ENCODE measurements around the gene C1R. TPM values are rescaled to one million over a fixed set of nuclear protein-coding genes. Genes with fewer than 3 reads are reported as not detected.

The C1R gene
- total and polyA plus RNA-seq, 2 of the 8 experiments (the other 6 are each of a cell fraction or from before 2014, with no cell fraction given), result 6.9 to 16.3 TPM

- DNase-seq (ENCODE audit: low read depth in 1 of 2, low spot score in 2 of 2) (no peak), FAIRE-seq (no peak)
- Histone ChIP-seq H3K27me3 (replicated peaks in 1 of 4; ENCODE audit: control insufficient read depth in 3 of 4, extremely low read depth in 1 of 4, insufficient read depth in 3 of 4, low read length in 3 of 4) (no peaks in the 10 kb centered on the region), H4K5ac (ENCODE audit: insufficient read length, low read depth, low read length) (no peak overlapping the region), H2BK20ac (ENCODE audit: low read length) (no peak overlapping the region), H3K23ac (ENCODE audit: insufficient read length) (no peak overlapping the region), H4K91ac (replicated peaks; ENCODE audit: insufficient read length, low read length) (no peak overlapping the region), H3K56ac (replicated peaks; ENCODE audit: insufficient read length, low read depth, low read length) (no peak overlapping the region), H3K79me2 (ENCODE audit: control insufficient read depth in 1 of 2, insufficient read depth in 2 of 2, low read length in 2 of 2) (no peaks in the 10 kb centered on the region), H3K9ac (replicated peaks in 1 of 4; ENCODE audit: extremely low read depth in 1 of 4, low read depth in 3 of 4, low read length in 3 of 4) (no peak overlapping the region), H2AK5ac (ENCODE audit: low read depth, low read length) (no peak overlapping the region), H3K4ac (replicated peaks; ENCODE audit: insufficient read length, low read depth, low read length) (no peak overlapping the region), H4K20me1 (replicated peaks in 1 of 2; ENCODE audit: control insufficient read depth in 1 of 2, insufficient read depth in 2 of 2, low read length in 2 of 2) (peaks cover 0 to 2% of the 10 kb centered on the region in 2 experiments), H3K36me3 (ENCODE audit: control insufficient read depth in 2 of 4, insufficient read depth in 4 of 4, low read length in 3 of 4) (no peaks in the 10 kb centered on the region), H2BK120ac (replicated peaks; ENCODE audit: low read depth, low read length) (no peak overlapping the region), H3K23me2 (ENCODE audit: low read depth, low read length) (no peaks in the 10 kb centered on the region), H4K8ac (ENCODE audit: extremely low read depth, insufficient read depth, low read length) (no peak overlapping the region), H3K4me1 (replicated peaks in 1 of 4; ENCODE audit: control insufficient read depth in 3 of 4, insufficient read depth in 4 of 4, low read length in 3 of 4) (peaks cover 0 to 4% (median 1%) of the 10 kb centered on the region in 4 experiments; a peak in 2 of 7 replicates), H3K18ac (ENCODE audit: extremely low read depth, low read length) (no peak overlapping the region), H2BK5ac (ENCODE audit: low read depth, low read length) (no peak overlapping the region), H3K27ac (ENCODE audit: low read depth, low read length) (no peak overlapping the region), H3K4me2 (ENCODE audit: insufficient read depth in 1 of 2, low read depth in 2 of 2, low read length in 2 of 2) (no peak overlapping the region), H3K14ac (ENCODE audit: insufficient read length) (no peak overlapping the region), H2BK15ac (ENCODE audit: low read length) (no peak overlapping the region), H3K79me1 (ENCODE audit: low read depth, low read length) (no peaks in the 10 kb centered on the region), H2BK12ac (ENCODE audit: low read depth, low read length) (no peak overlapping the region), H3K9me3 (ENCODE audit: insufficient read depth in 2 of 2, low read depth in 1 of 2, low read length in 1 of 2) (no peaks in the 10 kb centered on the region), H3K4me3 (ENCODE audit: extremely low read depth in 1 of 4, insufficient read depth in 2 of 4, low read depth in 3 of 4, low read length in 4 of 4) (no peak overlapping the region), H2AFZ (ENCODE audit: low read length) (no peak overlapping the region)
- TF ChIP-seq GTF2F1 (IDR thresholded peaks at IDR 0.05; ENCODE audit: borderline replicate concordance, low read depth, low read length) (no peak), RXRA (IDR thresholded peaks at IDR 0.05; ENCODE audit: insufficient read depth, low read depth, low read length) (no peak), BACH1 (IDR thresholded peaks at IDR 0.05; ENCODE audit: low read length) (no peak; the same call in 1 of the 2 replicates), CREB1 (IDR thresholded peaks at IDR 0.05) (no peak), E2F6 (IDR thresholded peaks at IDR 0.05) (no peak)
- WGBS, 2 experiments (ENCODE audit: extremely low coverage in 1 of 2, insufficient coverage in 1 of 2, insufficient read length in 1 of 2, insufficient replicate concordance in 2 of 2, low coverage in 1 of 2, low lambda C conversion rate in 2 of 2, missing lambda C conversion rate in 1 of 2), result 84% methylated on average over 2 of the region's 2 CpGs; no CpG with 5 or more reads in 1 of the 2 experiments
- ChIA-PET POLR2A (ENCODE audit: partially characterized antibody) (interaction anchor here (1.2 to 1.7 kb wide), 3 partner anchors 9 to 89 kb away, joined by 3 to 5 read pairs (median 4); partner anchors contain the start of genes C12orf57 and RNU7-1), CTCF (ENCODE audit: partially characterized antibody) (interaction anchor here (0.8 to 2.6 kb wide), 12 partner anchors 9 to 160 kb away, joined by 3 to 12 read pairs (median 4); no protein-coding TSS in a partner anchor)
These were observed 59.3 kb downstream of the C1R start for GRCh38 chr12:7032990-7033389.
